ENCODE results near the gene MPL.

GRCh38 chr1:43315481-43315880, 22.1 kb upstream of the MPL start:
- TF ChIP-seq POLR2A (IDR thresholded peaks at IDR 0.05) = no peak
- no peak for TF ChIP-seq CTCF (IDR thresholded peaks at IDR 0.05)
